Measurements from ENCODE around the gene RPS8. TPM values are rescaled to one million over a fixed set of nuclear protein-coding genes. Genes with fewer than 3 reads are reported as not detected.

RPS8 gene
- total and polyA plus RNA-seq, 2 of the 8 experiments (the other 6 are each of a cell fraction or from before 2014, with no cell fraction given), result 2,261 to 2,407 TPM

DNA sequence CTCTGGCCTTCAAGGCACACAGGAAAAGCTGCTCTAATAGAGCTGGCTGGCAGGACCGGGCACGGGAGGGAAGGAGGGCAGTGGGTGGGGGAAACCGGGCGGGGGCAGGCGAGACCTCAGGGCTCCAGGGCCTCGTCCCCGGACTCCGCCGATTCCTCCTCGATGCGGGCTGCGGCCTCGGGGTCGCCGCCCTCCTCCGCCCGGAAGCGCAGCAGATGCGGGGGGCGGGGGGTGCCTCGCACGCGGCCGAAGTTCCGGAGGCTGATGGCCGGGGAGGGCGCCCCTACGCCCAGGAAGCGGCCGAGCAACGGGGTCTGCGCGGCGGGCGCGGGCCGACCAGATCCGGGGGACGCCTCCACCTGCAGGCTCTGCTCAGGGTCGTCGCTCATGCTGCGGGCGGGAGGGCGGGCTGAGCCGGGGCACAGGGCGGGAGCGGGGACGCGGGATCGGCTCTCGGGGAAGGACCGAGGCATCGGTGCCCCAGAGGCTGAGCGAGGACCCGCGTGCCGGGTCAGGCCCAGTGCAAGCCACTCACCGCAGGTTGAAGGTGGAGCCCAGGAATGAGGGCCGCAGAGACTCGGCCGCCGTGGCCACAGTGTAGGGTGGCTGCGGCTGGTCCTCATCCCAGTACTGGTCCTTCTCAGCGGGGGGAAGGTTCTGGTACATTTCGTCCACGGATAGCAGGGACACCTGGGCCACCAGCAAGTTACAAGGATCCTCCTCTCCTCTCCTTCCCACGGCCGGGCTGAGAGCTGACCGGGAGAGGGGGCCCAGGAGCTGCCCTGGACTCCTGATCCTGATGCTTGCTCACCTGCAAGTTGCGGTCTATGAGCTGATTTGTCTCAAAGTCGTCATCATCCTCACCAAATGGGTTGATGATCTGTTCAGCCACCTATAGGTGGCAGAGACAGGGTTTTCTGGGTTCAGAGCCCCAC lies 9.0 kb downstream of the RPS8 start (continued):
- TF ChIP-seq, protein P1, sequence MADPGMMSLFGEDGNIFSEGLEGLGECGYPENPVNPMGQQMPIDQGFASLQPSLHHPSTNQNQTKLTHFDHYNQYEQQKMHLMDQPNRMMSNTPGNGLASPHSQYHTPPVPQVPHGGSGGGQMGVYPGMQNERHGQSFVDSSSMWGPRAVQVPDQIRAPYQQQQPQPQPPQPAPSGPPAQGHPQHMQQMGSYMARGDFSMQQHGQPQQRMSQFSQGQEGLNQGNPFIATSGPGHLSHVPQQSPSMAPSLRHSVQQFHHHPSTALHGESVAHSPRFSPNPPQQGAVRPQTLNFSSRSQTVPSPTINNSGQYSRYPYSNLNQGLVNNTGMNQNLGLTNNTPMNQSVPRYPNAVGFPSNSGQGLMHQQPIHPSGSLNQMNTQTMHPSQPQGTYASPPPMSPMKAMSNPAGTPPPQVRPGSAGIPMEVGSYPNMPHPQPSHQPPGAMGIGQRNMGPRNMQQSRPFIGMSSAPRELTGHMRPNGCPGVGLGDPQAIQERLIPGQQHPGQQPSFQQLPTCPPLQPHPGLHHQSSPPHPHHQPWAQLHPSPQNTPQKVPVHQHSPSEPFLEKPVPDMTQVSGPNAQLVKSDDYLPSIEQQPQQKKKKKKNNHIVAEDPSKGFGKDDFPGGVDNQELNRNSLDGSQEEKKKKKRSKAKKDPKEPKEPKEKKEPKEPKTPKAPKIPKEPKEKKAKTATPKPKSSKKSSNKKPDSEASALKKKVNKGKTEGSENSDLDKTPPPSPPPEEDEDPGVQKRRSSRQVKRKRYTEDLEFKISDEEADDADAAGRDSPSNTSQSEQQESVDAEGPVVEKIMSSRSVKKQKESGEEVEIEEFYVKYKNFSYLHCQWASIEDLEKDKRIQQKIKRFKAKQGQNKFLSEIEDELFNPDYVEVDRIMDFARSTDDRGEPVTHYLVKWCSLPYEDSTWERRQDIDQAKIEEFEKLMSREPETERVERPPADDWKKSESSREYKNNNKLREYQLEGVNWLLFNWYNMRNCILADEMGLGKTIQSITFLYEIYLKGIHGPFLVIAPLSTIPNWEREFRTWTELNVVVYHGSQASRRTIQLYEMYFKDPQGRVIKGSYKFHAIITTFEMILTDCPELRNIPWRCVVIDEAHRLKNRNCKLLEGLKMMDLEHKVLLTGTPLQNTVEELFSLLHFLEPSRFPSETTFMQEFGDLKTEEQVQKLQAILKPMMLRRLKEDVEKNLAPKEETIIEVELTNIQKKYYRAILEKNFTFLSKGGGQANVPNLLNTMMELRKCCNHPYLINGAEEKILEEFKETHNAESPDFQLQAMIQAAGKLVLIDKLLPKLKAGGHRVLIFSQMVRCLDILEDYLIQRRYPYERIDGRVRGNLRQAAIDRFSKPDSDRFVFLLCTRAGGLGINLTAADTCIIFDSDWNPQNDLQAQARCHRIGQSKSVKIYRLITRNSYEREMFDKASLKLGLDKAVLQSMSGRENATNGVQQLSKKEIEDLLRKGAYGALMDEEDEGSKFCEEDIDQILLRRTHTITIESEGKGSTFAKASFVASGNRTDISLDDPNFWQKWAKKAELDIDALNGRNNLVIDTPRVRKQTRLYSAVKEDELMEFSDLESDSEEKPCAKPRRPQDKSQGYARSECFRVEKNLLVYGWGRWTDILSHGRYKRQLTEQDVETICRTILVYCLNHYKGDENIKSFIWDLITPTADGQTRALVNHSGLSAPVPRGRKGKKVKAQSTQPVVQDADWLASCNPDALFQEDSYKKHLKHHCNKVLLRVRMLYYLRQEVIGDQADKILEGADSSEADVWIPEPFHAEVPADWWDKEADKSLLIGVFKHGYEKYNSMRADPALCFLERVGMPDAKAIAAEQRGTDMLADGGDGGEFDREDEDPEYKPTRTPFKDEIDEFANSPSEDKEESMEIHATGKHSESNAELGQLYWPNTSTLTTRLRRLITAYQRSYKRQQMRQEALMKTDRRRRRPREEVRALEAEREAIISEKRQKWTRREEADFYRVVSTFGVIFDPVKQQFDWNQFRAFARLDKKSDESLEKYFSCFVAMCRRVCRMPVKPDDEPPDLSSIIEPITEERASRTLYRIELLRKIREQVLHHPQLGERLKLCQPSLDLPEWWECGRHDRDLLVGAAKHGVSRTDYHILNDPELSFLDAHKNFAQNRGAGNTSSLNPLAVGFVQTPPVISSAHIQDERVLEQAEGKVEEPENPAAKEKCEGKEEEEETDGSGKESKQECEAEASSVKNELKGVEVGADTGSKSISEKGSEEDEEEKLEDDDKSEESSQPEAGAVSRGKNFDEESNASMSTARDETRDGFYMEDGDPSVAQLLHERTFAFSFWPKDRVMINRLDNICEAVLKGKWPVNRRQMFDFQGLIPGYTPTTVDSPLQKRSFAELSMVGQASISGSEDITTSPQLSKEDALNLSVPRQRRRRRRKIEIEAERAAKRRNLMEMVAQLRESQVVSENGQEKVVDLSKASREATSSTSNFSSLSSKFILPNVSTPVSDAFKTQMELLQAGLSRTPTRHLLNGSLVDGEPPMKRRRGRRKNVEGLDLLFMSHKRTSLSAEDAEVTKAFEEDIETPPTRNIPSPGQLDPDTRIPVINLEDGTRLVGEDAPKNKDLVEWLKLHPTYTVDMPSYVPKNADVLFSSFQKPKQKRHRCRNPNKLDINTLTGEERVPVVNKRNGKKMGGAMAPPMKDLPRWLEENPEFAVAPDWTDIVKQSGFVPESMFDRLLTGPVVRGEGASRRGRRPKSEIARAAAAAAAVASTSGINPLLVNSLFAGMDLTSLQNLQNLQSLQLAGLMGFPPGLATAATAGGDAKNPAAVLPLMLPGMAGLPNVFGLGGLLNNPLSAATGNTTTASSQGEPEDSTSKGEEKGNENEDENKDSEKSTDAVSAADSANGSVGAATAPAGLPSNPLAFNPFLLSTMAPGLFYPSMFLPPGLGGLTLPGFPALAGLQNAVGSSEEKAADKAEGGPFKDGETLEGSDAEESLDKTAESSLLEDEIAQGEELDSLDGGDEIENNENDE (IDR thresholded peaks at IDR 0.05; ENCODE audit: insufficient replicate concordance, low read length), result no peak
- 0 out of 2 replicates have a peak, but pooled peaks have one; percentile 6 for TF ChIP-seq YY1 (IDR thresholded peaks at IDR 0.05; ENCODE audit: low read depth, low read length)
- no peak for TF ChIP-seq CBX8 (IDR thresholded peaks at IDR 0.05; ENCODE audit: borderline replicate concordance, low read depth, low read length)
- TF ChIP-seq NANOG (IDR thresholded peaks at IDR 0.05; ENCODE audit: insufficient read depth, low read depth, low read length, poor library complexity, severe bottlenecking), result no peak
- no peak for TF ChIP-seq RFX5 (IDR thresholded peaks at IDR 0.05; ENCODE audit: borderline replicate concordance, low read depth, low read length)
- TF ChIP-seq TBP (IDR thresholded peaks at IDR 0.05; ENCODE audit: low read depth, low read length), result peak; percentile 8; the same call in 1 of the 2 replicates
- TF ChIP-seq CREB1 (IDR thresholded peaks at IDR 0.05), result no peak
- TF ChIP-seq, protein P2, sequence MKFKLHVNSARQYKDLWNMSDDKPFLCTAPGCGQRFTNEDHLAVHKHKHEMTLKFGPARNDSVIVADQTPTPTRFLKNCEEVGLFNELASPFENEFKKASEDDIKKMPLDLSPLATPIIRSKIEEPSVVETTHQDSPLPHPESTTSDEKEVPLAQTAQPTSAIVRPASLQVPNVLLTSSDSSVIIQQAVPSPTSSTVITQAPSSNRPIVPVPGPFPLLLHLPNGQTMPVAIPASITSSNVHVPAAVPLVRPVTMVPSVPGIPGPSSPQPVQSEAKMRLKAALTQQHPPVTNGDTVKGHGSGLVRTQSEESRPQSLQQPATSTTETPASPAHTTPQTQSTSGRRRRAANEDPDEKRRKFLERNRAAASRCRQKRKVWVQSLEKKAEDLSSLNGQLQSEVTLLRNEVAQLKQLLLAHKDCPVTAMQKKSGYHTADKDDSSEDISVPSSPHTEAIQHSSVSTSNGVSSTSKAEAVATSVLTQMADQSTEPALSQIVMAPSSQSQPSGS (IDR thresholded peaks at IDR 0.05; ENCODE audit: low read length), result no peak
